HG02885 (cell line): Measurements from ENCODE around the gene SPRR2A.
"Not testable (repeated sequence)": the region's sequence is repeated elsewhere in the genome, so short reads cannot be mapped to it uniquely, and the experiment has no call there.

ENCODE experiments used
- ATAC-seq: cut with Tn5 transposase; IDR thresholded peaks from one replicate; pipeline ENCODE4 v1.9.1; 2021; ENCODE audit warnings: mild to moderate bottlenecking; ENCODE audit not compliant: unreplicated experiment, poor library complexity

Gene SPRR2A

DNA sequence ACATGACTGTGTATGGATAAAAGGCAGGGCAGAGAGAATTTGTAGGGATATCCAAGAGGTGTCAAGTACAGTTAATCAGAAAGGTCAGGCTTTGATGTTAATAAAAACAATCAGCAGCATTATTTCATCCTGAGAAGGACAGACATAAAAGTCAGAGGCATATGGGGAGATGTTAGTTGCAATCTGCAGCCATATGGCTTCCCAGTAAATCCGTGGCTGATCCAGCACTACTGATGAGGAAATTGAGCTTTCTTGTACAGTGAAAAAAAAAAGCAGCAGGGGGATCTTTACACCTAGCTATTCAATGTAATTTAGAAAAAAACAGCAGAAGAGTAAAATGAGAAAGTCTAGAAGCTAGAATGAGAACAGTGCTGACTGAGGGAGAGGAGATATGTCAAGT is 28.5 kb downstream of the SPRR2A start:
- ATAC-seq, result no peak

DNA sequence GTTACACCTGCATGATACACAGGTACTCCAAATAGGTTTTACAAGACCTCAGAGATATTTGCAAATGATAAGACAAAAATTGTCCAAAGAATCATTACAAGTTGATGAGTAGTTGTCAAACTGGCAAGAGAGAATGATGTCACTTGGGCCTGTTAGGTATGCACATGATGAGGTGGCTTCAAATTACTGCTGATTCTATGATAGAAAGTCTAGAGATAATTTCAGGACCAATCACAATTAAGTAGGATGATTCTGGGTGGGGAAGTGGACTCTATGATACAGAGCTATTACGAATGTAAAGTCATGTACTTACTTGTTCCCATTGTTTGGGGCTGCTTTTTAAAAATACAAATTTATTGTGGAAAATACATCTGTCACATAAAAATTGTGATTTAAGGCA is 31.5 kb downstream of the SPRR2A start:
- ATAC-seq, result no peak

- ATAC-seq, result no peak
Measured at GRCh38 chr1:153024413-153024812, 32.9 kb downstream of the SPRR2A start.

GRCh38 chr1:153023109-153023508 is 34.2 kb downstream of the SPRR2A start:
- ATAC-seq, result no peak

DNA sequence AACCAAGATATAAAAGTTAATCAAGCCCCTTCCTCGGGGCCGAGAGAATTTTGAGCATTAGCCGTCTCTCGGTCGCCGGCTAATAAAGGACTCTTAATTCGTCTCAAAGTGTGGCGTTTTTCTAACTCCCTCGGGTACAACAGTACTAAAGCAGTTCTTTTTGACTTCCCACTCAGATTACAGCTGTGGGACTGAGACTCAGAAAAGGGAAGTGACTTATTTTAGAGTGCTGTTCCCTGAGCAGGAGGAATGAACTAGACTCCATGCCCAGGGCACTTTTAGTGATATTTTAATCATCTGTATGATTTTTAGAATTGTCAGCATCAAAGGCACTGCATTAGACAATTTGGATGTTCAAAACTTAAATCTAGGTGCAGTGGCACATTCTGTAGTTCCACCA is 35.0 kb downstream of the SPRR2A start:
- ATAC-seq, result not testable (repeated sequence)

GRCh38 chr1:153021829-153022228 is 35.5 kb downstream of the SPRR2A start:
- not testable (repeated sequence) for ATAC-seq

- ATAC-seq, result not testable (repeated sequence)
Measured at GRCh38 chr1:153011235-153011758, 46.0 kb downstream of the SPRR2A start.
